HCT116 (cell line): ENCODE data around the gene WDR20. TPM values are rescaled to one million over a fixed set of nuclear protein-coding genes. Genes with fewer than 3 reads are reported as not detected.

Experiments
- ATAC-seq: fragments of 200-7000 bp; cut with Tn5 transposase; 2 replicates; pipeline ENCODE4 v1.9.1; 2020; ENCODE audit warnings: mild to moderate bottlenecking, moderate library complexity
- BruUV-seq: library from RNA; stranded (reverse); fragments of 400-500 nt; replicated peaks from 2 replicates; lab custom pipeline; 2021; lab: Mats Ljungman, UMichigan
- CTCF ChIA-PET: fragments of 300-600 bp; sonication (Branson Sonifier 250); formaldehyde crosslinking; loops from one replicate; lab custom pipeline; 2021; ENCODE audit warnings: antibody characterized with exemption; lab: Charles Lee
- POLR2A ChIA-PET: fragments of 300-600, 350-600 bp; sonication (Branson Sonifier 250); formaldehyde crosslinking; loops from one replicate; lab custom pipeline; 2021; ENCODE audit warnings: antibody characterized with exemption; lab: Charles Lee
- RAD21 ChIA-PET, 2 experiments: fragments of 300-600 bp; sonication (Branson Sonifier 250); formaldehyde crosslinking; loops; one replicate each; lab custom pipeline; 2023; ENCODE audit warnings: low total read pairs in 2 of 2; ENCODE audit not compliant: uncharacterized antibody in 2 of 2, unreplicated experiment in 2 of 2, low non-redundant PET in 1 of 2; lab: Charles Lee
- DNase-seq: peaks from one replicate; pipeline ENCODE4 v3.0.0-alpha.2; 2010; ENCODE audit warnings: low read depth, low spot score
- H2AFZ ChIP-seq: fragments of 200-600 bp; shearing (Covaris generic), sonication (generic); 2 replicates; pipeline ENCODE4 v1.6.1; 2017; ENCODE audit warnings: low read depth, mixed run types, mixed read lengths, antibody characterized with exemption, low read length; ENCODE audit not compliant: poor library complexity, severe bottlenecking
- H3K27ac ChIP-seq: 2 replicates; pipeline ENCODE4 v1.5.1; 2012; ENCODE audit warnings: low read depth, low read length
- H3K27me3 ChIP-seq: fragments of 200-600 bp; sonication (generic); 2 replicates; pipeline ENCODE4 v1.6.1; 2016; ENCODE audit warnings: mixed run types, low read length, mixed read lengths; ENCODE audit not compliant: insufficient read depth
- H3K36me3 ChIP-seq, 2 experiments: fragments of 200-500 bp in 1 of 2; fragments of 200-600 bp in 1 of 2; sonication (Bioruptor generic) in 1 of 2; sonication (generic) in 1 of 2; 2 replicates each; pipeline versions ENCODE4 v1.5.1 to v1.6.1; 2014 to 2016; ENCODE audit warnings: low read length in 2 of 2, inconsistent platforms in 1 of 2, mixed read lengths in 1 of 2, mixed run types in 1 of 2; ENCODE audit not compliant: insufficient read depth in 2 of 2, control insufficient read depth in 1 of 2
- H3K4me1 ChIP-seq, 2 experiments: fragments of 200-600 bp in 1 of 2; sonication (generic) in 1 of 2; 2 replicates each; pipeline versions ENCODE4 v1.5.1 to v1.6.1; 2012 to 2017; ENCODE audit warnings: low read length in 2 of 2, inconsistent platforms in 1 of 2, mild to moderate bottlenecking in 1 of 2, mixed read lengths in 1 of 2, mixed run types in 1 of 2, moderate library complexity in 1 of 2; ENCODE audit not compliant: insufficient read depth in 2 of 2, control insufficient read depth in 1 of 2
- H3K4me2 ChIP-seq: fragments of 200-600 bp; sonication (generic); 2 replicates; pipeline ENCODE4 v1.6.1; 2017; ENCODE audit warnings: mixed run types, low read length, mixed read lengths
- H3K4me3 ChIP-seq, 2 experiments: fragments of 200-600 bp in 1 of 2; sonication (generic) in 1 of 2; replicated peaks in 1 of 2; 2 replicates each; pipeline ENCODE4 v1.5.1; 2011 to 2016; ENCODE audit warnings: low read length in 2 of 2, control low read depth in 1 of 2, low read depth in 1 of 2, mild to moderate bottlenecking in 1 of 2, mixed read lengths in 1 of 2, mixed run types in 1 of 2
- H3K79me2 ChIP-seq: fragments of 200-600 bp; sonication (generic); 2 replicates; pipeline ENCODE4 v1.6.1; 2017; ENCODE audit warnings: mild to moderate bottlenecking, mixed run types, low read length, moderate library complexity, mixed read lengths; ENCODE audit not compliant: insufficient read depth
- H3K9ac ChIP-seq: fragments of 200-600 bp; sonication (generic); 2 replicates; pipeline ENCODE4 v1.6.1; 2016; ENCODE audit warnings: low read length, mixed read lengths
- H3K9me2 ChIP-seq: fragments of 200-600 bp; sonication (generic), shearing (Covaris generic); 2 replicates; pipeline ENCODE4 v1.6.1; 2017; ENCODE audit warnings: mixed run types, mild to moderate bottlenecking, moderate library complexity; ENCODE audit not compliant: insufficient read depth
- H3K9me3 ChIP-seq, 2 experiments: fragments of 200-500 bp in 1 of 2; fragments of 200-600 bp in 1 of 2; sonication (Bioruptor generic) in 1 of 2; sonication (generic) in 1 of 2; 2 replicates each; pipeline ENCODE4 v1.6.1; 2014 to 2017; ENCODE audit warnings: low read length in 2 of 2, mixed read lengths in 2 of 2, inconsistent platforms in 1 of 2, low read depth in 1 of 2, mild to moderate bottlenecking in 1 of 2, mixed run types in 1 of 2, moderate library complexity in 1 of 2; ENCODE audit not compliant: control insufficient read depth in 1 of 2, insufficient read depth in 1 of 2
- H4K20me1 ChIP-seq: fragments of 200-600 bp; sonication (generic), shearing (Covaris generic); 2 replicates; pipeline ENCODE4 v1.6.1; 2017; ENCODE audit warnings: mixed run types, mild to moderate bottlenecking, moderate library complexity; ENCODE audit not compliant: insufficient read depth
- EGR1 ChIP-seq: IDR thresholded peaks from 2 replicates; pipeline ENCODE4 v1.6.1; 2012; ENCODE audit warnings: low read depth
- FOSL1 ChIP-seq: IDR thresholded peaks from 2 replicates; pipeline ENCODE4 v1.6.1; 2012; ENCODE audit warnings: low read depth
- JUND ChIP-seq: IDR thresholded peaks from 2 replicates; pipeline ENCODE4 v1.6.1; 2012
- POLR2A ChIP-seq: IDR thresholded peaks from 2 replicates; pipeline ENCODE4 v1.7.0; 2011; ENCODE audit warnings: borderline replicate concordance; ENCODE audit not compliant: insufficient read depth, insufficient read length; ENCODE audit errors: extremely low read depth
- intact Hi-C: fragments of 100-400 bp; cut with micrococcal nuclease; formaldehyde crosslinking; loops from 2 replicates; pipeline ENCODE4 v1.10.0; 2022
- total RNA-seq: library from RNA; stranded (reverse); gene quantifications from one replicate; pipeline ENCODE4 v1.2.1, GENCODE V29; 2021; ENCODE audit not compliant: unreplicated experiment
- TF ChIP-seq, protein P1 (sequence below), 3 experiments: fragments of 200-600 bp in 1 of 3; sonication (generic) in 1 of 3; IDR thresholded peaks in 2 of 3; conservative IDR thresholded peaks in 1 of 3; 2 replicates each; pipeline ENCODE4 v1.5.1; 2012 to 2017; ENCODE audit warnings: low read depth in 2 of 3, low read length in 2 of 3, antibody characterized with exemption in 1 of 3, borderline replicate concordance in 1 of 3, control low read depth in 1 of 3, mild to moderate bottlenecking in 1 of 3, mixed read lengths in 1 of 3, mixed run types in 1 of 3, moderate library complexity in 1 of 3; ENCODE audit not compliant: insufficient read depth in 1 of 3
- TF ChIP-seq, protein P2 (sequence below): IDR thresholded peaks from 2 replicates; pipeline ENCODE4 v1.6.1; 2012

Gene WDR20
- total RNA-seq, 1 experiment from 2014 or later = 21.1 TPM

DNA sequence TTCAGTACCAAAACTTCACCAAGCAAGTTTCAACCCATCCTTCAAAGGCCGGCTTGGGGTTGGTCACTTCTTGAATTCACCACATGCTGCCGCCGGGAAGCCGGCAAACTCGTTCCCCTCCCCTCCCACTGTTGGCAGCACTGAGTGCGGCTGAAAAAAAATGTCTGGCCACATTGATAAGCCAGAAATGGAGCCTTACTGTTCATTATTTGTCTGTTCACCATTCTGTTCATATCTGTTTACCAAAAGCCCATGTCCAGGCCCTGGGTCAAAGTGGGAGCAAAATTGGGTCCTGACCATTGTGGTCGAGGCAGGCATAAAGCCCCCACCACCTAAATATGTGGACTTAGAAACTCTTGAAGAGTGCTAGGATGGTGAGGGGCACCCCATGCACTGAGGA lies 45.6 kb upstream of the WDR20 start (continued):
- TF ChIP-seq, protein P1, sequence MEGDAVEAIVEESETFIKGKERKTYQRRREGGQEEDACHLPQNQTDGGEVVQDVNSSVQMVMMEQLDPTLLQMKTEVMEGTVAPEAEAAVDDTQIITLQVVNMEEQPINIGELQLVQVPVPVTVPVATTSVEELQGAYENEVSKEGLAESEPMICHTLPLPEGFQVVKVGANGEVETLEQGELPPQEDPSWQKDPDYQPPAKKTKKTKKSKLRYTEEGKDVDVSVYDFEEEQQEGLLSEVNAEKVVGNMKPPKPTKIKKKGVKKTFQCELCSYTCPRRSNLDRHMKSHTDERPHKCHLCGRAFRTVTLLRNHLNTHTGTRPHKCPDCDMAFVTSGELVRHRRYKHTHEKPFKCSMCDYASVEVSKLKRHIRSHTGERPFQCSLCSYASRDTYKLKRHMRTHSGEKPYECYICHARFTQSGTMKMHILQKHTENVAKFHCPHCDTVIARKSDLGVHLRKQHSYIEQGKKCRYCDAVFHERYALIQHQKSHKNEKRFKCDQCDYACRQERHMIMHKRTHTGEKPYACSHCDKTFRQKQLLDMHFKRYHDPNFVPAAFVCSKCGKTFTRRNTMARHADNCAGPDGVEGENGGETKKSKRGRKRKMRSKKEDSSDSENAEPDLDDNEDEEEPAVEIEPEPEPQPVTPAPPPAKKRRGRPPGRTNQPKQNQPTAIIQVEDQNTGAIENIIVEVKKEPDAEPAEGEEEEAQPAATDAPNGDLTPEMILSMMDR (IDR thresholded peaks at IDR 0.05 in 2 of 3, conservative IDR thresholded peaks at IDR 0.05 in 1 of 3; ENCODE audit: borderline replicate concordance in 1 of 3, insufficient read depth in 1 of 3, low read depth in 2 of 3, low read length in 2 of 3) = no peak
- no peak for TF ChIP-seq POLR2A
- TF ChIP-seq, all 23 proteins: peak for 0

DNA sequence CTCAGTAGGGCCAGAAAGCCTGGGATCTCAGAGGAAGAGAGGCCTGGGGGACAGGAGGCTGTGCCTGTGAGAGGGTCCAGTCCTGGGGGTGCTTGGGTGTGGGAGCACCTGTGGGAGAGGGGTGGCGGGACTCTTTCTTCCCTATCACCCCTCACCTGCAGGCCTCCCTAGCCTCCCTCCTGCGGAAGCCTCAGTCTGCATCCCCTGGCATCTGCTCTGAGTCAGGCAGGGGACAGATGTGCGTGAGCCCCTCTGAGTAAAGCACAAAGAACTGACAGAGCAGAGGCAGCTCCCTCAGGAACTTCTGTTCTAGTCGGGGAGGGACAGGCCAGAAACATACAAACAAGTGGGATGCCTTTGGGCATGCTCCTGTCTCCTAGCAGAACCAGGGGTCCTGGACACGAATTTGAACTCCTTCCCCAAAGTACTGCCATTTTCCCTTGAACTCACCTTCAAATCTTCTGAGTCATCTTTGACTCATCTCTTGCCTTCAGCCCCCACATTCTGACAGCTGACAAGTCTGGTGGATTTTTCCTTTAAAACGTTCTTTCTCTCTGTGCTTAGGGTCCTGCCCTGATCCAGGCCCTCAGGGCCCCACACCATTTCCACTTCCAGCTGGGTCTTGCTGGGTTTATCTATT lies 44.3 kb upstream of the WDR20 start:
- H3K4me1 ChIP-seq = peaks cover 26 to 32% of the 10 kb centered on the region in 2 experiments
- no peaks in the 10 kb centered on the region for H3K9me3 ChIP-seq
- H3K9ac ChIP-seq = no peak overlapping the region
- no peaks in the 10 kb centered on the region for H3K79me2 ChIP-seq
- intact Hi-C loops = no loop called here
- no peaks in the 10 kb centered on the region for H4K20me1 ChIP-seq
- TF ChIP-seq, protein P2, sequence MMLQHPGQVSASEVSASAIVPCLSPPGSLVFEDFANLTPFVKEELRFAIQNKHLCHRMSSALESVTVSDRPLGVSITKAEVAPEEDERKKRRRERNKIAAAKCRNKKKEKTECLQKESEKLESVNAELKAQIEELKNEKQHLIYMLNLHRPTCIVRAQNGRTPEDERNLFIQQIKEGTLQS = no peak
- TF ChIP-seq EGR1 = peak; percentile 59
- TF ChIP-seq FOSL1 = peak; percentile 63
- TF ChIP-seq JUND = peak; percentile 39
- no TSS peak for BruUV-seq
- no peaks in the 10 kb centered on the region for H3K36me3 ChIP-seq
- H3K27me3 ChIP-seq = no peaks in the 10 kb centered on the region
- peak overlapping the region; percentile 45 for H3K4me2 ChIP-seq
- ChIA-PET RAD21 (interaction anchor here (0.6 to 2.0 kb wide), 7 partner anchors 32 to 389 kb away, joined by 3 to 13 read pairs (median 5); no protein-coding TSS in a partner anchor), CTCF (interaction anchor here (0.9 to 3.1 kb wide), 11 partner anchors 7 to 388 kb away, joined by 4 to 45 read pairs (median 6); partner anchors contain the start of gene WDR20), POLR2A (interaction anchor here (1.3 to 1.6 kb wide), 2 partner anchors 48 to 130 kb away, joined by 4 to 5 read pairs; no protein-coding TSS in a partner anchor)
- H3K9me2 ChIP-seq = no peaks in the 10 kb centered on the region
- ATAC-seq = no peak; the same call in 1 of the 2 replicates
- no peak overlapping the region for H3K4me3 ChIP-seq
- H2AFZ ChIP-seq = no peak overlapping the region
- no peak for DNase-seq
- H3K27ac ChIP-seq = peak overlapping the region; percentile 2; the same call in 1 of the 2 replicates
